ENCODE data around the gene PPP1R12B. TPM values are rescaled to one million over a fixed set of nuclear protein-coding genes. Genes with fewer than 3 reads are reported as not detected.
"Not testable (repeated sequence)": the region's sequence is repeated elsewhere in the genome, so short reads cannot be mapped to it uniquely, and the experiment has no call there.

Gene PPP1R12B
- total and polyA plus RNA-seq, 4 donors = 6.0 to 122 (median 22.0) TPM

DNA sequence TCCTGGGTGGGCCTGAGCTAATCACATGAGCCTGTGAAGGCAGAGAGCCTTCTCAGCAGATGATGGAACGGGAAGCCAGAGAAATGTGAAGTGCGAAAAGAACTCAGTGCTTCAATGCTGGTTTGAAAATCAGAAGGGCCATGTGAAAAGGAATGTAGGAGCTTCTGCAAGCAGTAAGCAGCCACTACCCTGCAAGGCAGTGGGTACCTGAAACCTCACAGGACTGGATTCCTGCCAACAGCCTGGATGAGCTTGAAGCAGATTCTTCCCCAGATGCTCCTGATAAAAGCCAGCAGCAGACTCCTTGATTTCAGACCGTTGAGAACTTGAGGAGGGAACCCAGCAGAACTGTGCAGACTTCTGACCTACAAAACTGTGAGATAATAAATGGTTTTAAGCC is 203.2 kb downstream of the PPP1R12B start:
- no peaks in the 10 kb centered on the region for H3K9me3 ChIP-seq (ENCODE audit: control insufficient read depth in 4 of 4, insufficient read depth in 3 of 4, low read length in 3 of 4)
- H3K27me3 ChIP-seq (ENCODE audit: control insufficient read depth in 3 of 3, insufficient read depth in 3 of 3, low read length in 2 of 3) = no peaks in the 10 kb centered on the region
- H3K4me1 ChIP-seq (ENCODE audit: control insufficient read depth in 5 of 5, insufficient read depth in 5 of 5, low read length in 5 of 5) = peaks cover 0 to 11% (median 3%) of the 10 kb centered on the region in 5 donors
- no peak overlapping the region for H3K27ac ChIP-seq (ENCODE audit: low read depth in 1 of 2, low read length in 1 of 2)
- DNase-seq (no peak), ATAC-seq (ENCODE audit: insufficient read depth, low FRiP score) (no peak)
- H3K36me3 ChIP-seq (ENCODE audit: control insufficient read depth in 4 of 4, insufficient read depth in 4 of 4, low read length in 4 of 4) = no peaks in the 10 kb centered on the region
- WGBS, 2 donors = 72 to 85% methylated on average over 3 of the region's 3 CpGs
- H3K4me3 ChIP-seq = no peak overlapping the region
- TF ChIP-seq, protein P1, sequence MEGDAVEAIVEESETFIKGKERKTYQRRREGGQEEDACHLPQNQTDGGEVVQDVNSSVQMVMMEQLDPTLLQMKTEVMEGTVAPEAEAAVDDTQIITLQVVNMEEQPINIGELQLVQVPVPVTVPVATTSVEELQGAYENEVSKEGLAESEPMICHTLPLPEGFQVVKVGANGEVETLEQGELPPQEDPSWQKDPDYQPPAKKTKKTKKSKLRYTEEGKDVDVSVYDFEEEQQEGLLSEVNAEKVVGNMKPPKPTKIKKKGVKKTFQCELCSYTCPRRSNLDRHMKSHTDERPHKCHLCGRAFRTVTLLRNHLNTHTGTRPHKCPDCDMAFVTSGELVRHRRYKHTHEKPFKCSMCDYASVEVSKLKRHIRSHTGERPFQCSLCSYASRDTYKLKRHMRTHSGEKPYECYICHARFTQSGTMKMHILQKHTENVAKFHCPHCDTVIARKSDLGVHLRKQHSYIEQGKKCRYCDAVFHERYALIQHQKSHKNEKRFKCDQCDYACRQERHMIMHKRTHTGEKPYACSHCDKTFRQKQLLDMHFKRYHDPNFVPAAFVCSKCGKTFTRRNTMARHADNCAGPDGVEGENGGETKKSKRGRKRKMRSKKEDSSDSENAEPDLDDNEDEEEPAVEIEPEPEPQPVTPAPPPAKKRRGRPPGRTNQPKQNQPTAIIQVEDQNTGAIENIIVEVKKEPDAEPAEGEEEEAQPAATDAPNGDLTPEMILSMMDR (IDR thresholded peaks at IDR 0.05; ENCODE audit: control extremely low read depth, extremely low read depth) = no peak
- H3K9ac ChIP-seq (ENCODE audit: insufficient read depth in 1 of 2, low read length in 2 of 2) = no peak overlapping the region

DNA sequence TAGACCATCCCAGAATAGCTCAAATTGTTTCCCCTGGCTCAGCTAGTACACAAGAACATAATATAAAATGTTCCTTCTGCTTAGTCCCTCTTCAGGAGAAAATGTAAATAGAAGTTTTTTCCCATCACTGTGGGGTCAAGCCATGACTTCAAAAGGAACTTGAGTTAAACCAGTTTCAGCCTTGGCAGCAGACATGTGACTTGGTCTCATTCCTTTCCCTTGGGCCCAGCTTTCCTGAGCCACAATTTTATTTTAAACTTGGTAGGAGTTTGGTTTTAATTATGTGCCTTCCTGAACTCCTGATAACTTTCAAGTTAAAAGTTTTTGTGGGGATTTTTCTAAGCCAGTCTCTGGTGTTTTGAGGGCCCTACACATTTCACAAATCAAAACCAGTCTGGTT is 204.1 kb downstream of the PPP1R12B start:
- ATAC-seq (ENCODE audit: insufficient read depth, low FRiP score); H3K36me3 ChIP-seq (ENCODE audit: control insufficient read depth in 4 of 4, insufficient read depth in 4 of 4, low read length in 4 of 4); H3K9ac ChIP-seq (ENCODE audit: insufficient read depth in 1 of 2, low read length in 2 of 2); H3K9me3 ChIP-seq (ENCODE audit: control insufficient read depth in 4 of 4, insufficient read depth in 3 of 4, low read length in 3 of 4); H3K27me3 ChIP-seq (ENCODE audit: control insufficient read depth in 3 of 3, insufficient read depth in 3 of 3, low read length in 2 of 3); H3K4me3 ChIP-seq: not testable (repeated sequence)
- DNase-seq = peak in 1 of 3 donors; percentile 57
- Histone ChIP-seq H3K4me1 (ENCODE audit: control insufficient read depth in 5 of 5, insufficient read depth in 5 of 5, low read length in 5 of 5) (peaks cover 0 to 11% (median 3%) of the 10 kb centered on the region in 5 donors), H3K27ac (ENCODE audit: low read depth in 1 of 2, low read length in 1 of 2) (peak overlapping the region in 1 of 2 donors; percentile 42)

- Histone ChIP-seq H3K4me1 (ENCODE audit: control insufficient read depth in 5 of 5, insufficient read depth in 5 of 5, low read length in 5 of 5) (peaks cover 0 to 11% (median 3%) of the 10 kb centered on the region in 5 donors), H3K27ac (ENCODE audit: low read depth in 1 of 2, low read length in 1 of 2) (peak overlapping the region in 1 of 2 donors; percentile 42)
- H3K9ac ChIP-seq (ENCODE audit: insufficient read depth in 1 of 2, low read length in 2 of 2); H3K4me3 ChIP-seq; H3K36me3 ChIP-seq (ENCODE audit: control insufficient read depth in 4 of 4, insufficient read depth in 4 of 4, low read length in 4 of 4); DNase-seq; H3K27me3 ChIP-seq (ENCODE audit: control insufficient read depth in 3 of 3, insufficient read depth in 3 of 3, low read length in 2 of 3); H3K9me3 ChIP-seq (ENCODE audit: control insufficient read depth in 4 of 4, insufficient read depth in 3 of 4, low read length in 3 of 4); ATAC-seq (ENCODE audit: insufficient read depth, low FRiP score): not testable (repeated sequence)
- WGBS, 2 donors = 86 to 88% methylated on average over 1 of the region's 1 CpG
Observed at GRCh38 chr1:202553078-202553477, 204.6 kb downstream of the PPP1R12B start.

GRCh38 chr1:202553560-202554038 is 205.1 kb downstream of the PPP1R12B start:
- Histone ChIP-seq H3K36me3 (ENCODE audit: control insufficient read depth in 4 of 4, insufficient read depth in 4 of 4, low read length in 4 of 4) (no peaks in the 10 kb centered on the region), H3K4me3 (no peak overlapping the region), H3K4me1 (ENCODE audit: control insufficient read depth in 5 of 5, insufficient read depth in 5 of 5, low read length in 5 of 5) (peaks cover 0 to 11% (median 3%) of the 10 kb centered on the region in 5 donors), H3K27me3 (ENCODE audit: control insufficient read depth in 3 of 3, insufficient read depth in 3 of 3, low read length in 2 of 3) (no peaks in the 10 kb centered on the region), H3K9me3 (ENCODE audit: control insufficient read depth in 4 of 4, insufficient read depth in 3 of 4, low read length in 3 of 4) (no peaks in the 10 kb centered on the region), H3K9ac (ENCODE audit: insufficient read depth in 1 of 2, low read length in 2 of 2) (no peak overlapping the region), H3K27ac (ENCODE audit: low read depth in 1 of 2, low read length in 1 of 2) (peak overlapping the region in 1 of 2 donors; percentile 42)
- 48 to 69% methylated on average over 3 of the region's 3 CpGs for WGBS, 2 donors
- TF ChIP-seq, protein P1 (IDR thresholded peaks at IDR 0.05; ENCODE audit: control extremely low read depth, extremely low read depth) = no peak
- no peak for DNase-seq
- no peak for ATAC-seq (ENCODE audit: insufficient read depth, low FRiP score)

DNA sequence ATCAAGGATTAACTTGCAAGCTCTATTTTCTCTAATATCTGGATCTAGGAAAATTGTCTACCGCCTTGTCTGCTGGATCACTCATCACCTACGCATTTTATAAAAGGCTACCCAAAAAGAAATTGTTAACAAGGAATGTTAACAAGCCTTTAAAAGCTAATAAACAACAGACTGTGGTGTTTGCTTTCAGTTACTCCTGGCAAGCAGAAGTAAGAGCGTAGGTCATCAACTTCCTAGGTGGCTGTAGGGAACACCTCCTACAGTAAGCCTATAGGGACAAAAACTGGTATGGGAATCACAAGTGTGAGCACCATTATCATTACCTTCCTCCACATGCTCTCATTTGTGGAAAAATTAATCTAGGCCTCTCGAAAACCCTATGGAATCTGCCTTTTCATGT is 206.1 kb downstream of the PPP1R12B start:
- H3K9ac ChIP-seq (ENCODE audit: insufficient read depth in 1 of 2, low read length in 2 of 2); H3K36me3 ChIP-seq (ENCODE audit: control insufficient read depth in 4 of 4, insufficient read depth in 4 of 4, low read length in 4 of 4); ATAC-seq (ENCODE audit: insufficient read depth, low FRiP score); H3K4me3 ChIP-seq; H3K9me3 ChIP-seq (ENCODE audit: control insufficient read depth in 4 of 4, insufficient read depth in 3 of 4, low read length in 3 of 4); DNase-seq; H3K27me3 ChIP-seq (ENCODE audit: control insufficient read depth in 3 of 3, insufficient read depth in 3 of 3, low read length in 2 of 3): not testable (repeated sequence)
- WGBS, 2 donors = 86 to 90% methylated on average over 4 of the region's 4 CpGs
- peak overlapping the region in 1 of 2 donors; percentile 33 for H3K27ac ChIP-seq (ENCODE audit: low read depth in 1 of 2, low read length in 1 of 2)
- peaks cover 0 to 11% (median 3%) of the 10 kb centered on the region in 5 donors for H3K4me1 ChIP-seq (ENCODE audit: control insufficient read depth in 5 of 5, insufficient read depth in 5 of 5, low read length in 5 of 5)

DNA sequence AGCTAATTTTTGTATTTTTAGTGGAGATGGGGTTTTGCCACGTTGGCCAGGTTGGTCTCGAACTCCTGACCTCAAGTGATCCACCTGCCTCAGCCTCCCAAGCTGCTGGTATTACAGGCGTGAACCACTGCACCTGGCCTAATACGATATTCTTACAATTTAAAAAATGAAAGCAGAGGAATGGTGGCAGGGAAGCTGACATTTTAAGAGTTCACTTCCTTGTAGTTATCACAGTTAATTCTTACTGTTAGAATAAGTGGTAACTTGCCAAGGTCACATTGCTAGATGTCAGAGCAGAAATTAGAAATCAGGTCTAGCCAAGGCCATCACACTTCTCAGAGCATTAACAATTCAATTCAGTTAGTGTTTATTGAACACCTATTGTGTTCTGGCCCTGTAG is 207.5 kb downstream of the PPP1R12B start:
- not testable (repeated sequence) for DNase-seq; H3K27ac ChIP-seq (ENCODE audit: low read depth in 1 of 2, low read length in 1 of 2)
- 89 to 99% methylated on average over 4 of the region's 4 CpGs for WGBS, 2 donors

GRCh38 chr1:202557662-202558061 is 209.2 kb downstream of the PPP1R12B start:
- not testable (repeated sequence) for H3K27me3 ChIP-seq (ENCODE audit: control insufficient read depth in 3 of 3, insufficient read depth in 3 of 3, low read length in 2 of 3); DNase-seq; H3K9me3 ChIP-seq (ENCODE audit: control insufficient read depth in 4 of 4, insufficient read depth in 3 of 4, low read length in 3 of 4); H3K4me3 ChIP-seq; H3K9ac ChIP-seq (ENCODE audit: insufficient read depth in 1 of 2, low read length in 2 of 2); H3K36me3 ChIP-seq (ENCODE audit: control insufficient read depth in 4 of 4, insufficient read depth in 4 of 4, low read length in 4 of 4); ATAC-seq (ENCODE audit: insufficient read depth, low FRiP score)
- H3K27ac ChIP-seq (ENCODE audit: low read depth in 1 of 2, low read length in 1 of 2) = peak overlapping the region in 1 of 2 donors; percentile 74
- 88 to 93% methylated on average over 1 of the region's 1 CpG for WGBS, 2 donors
- peaks cover 0 to 12% (median 2%) of the 10 kb centered on the region in 5 donors for H3K4me1 ChIP-seq (ENCODE audit: control insufficient read depth in 5 of 5, insufficient read depth in 5 of 5, low read length in 5 of 5)

More for the DNA sequence above, 207.5 kb downstream of the PPP1R12B start:
- H3K9ac ChIP-seq (ENCODE audit: insufficient read depth in 1 of 2, low read length in 2 of 2); H3K27me3 ChIP-seq (ENCODE audit: control insufficient read depth in 3 of 3, insufficient read depth in 3 of 3, low read length in 2 of 3); ATAC-seq (ENCODE audit: insufficient read depth, low FRiP score); H3K9me3 ChIP-seq (ENCODE audit: control insufficient read depth in 4 of 4, insufficient read depth in 3 of 4, low read length in 3 of 4); H3K36me3 ChIP-seq (ENCODE audit: control insufficient read depth in 4 of 4, insufficient read depth in 4 of 4, low read length in 4 of 4); H3K4me3 ChIP-seq: not testable (repeated sequence)
- H3K4me1 ChIP-seq (ENCODE audit: control insufficient read depth in 5 of 5, insufficient read depth in 5 of 5, low read length in 5 of 5) = peaks cover 0 to 11% (median 3%) of the 10 kb centered on the region in 5 donors
